WTC11 (cell line): Measurements from ENCODE around the gene QKI. TPM values are rescaled to one million over a fixed set of nuclear protein-coding genes. Genes with fewer than 3 reads are reported as not detected.

Source experiments
- ATAC-seq: fragments of 200-7000 bp; cut with Tn5 transposase; 2 replicates; pipeline ENCODE4 v1.10.0; 2021; ENCODE audit warnings: mild to moderate bottlenecking, moderate library complexity
- CTCF ChIA-PET: fragments of 300-600 bp; sonication (Branson Sonifier 250); formaldehyde crosslinking; loops from one replicate; lab custom pipeline; 2021; ENCODE audit warnings: antibody characterized with exemption; lab: Charles Lee
- POLR2A ChIA-PET: fragments of 350-600 bp; sonication (Branson Sonifier 250); formaldehyde crosslinking; loops from one replicate; lab custom pipeline; 2021; ENCODE audit warnings: antibody characterized with exemption; lab: Charles Lee
- DNase-seq: peaks from one replicate; pipeline ENCODE4 v3.0.0; 2021; ENCODE audit warnings: low spot score
- H3K27ac Mint-ChIP-seq: 2 replicates; pipeline ENCODE4 v1.8.0; 2021; ENCODE audit warnings: mixed read lengths
- H3K27me3 Mint-ChIP-seq: 2 replicates; pipeline ENCODE4 v1.8.0; 2021; ENCODE audit warnings: low read depth, mild to moderate bottlenecking, moderate library complexity, mixed read lengths
- H3K36me3 Mint-ChIP-seq: 2 replicates; pipeline ENCODE4 v1.8.0; 2021; ENCODE audit warnings: mixed read lengths
- H3K4me1 Mint-ChIP-seq: 2 replicates; pipeline ENCODE4 v1.8.0; 2022; ENCODE audit warnings: mixed read lengths
- H3K4me3 Mint-ChIP-seq: 2 replicates; pipeline ENCODE4 v1.8.0; 2021; ENCODE audit warnings: mild to moderate bottlenecking, moderate library complexity, mixed read lengths
- H3K9me3 Mint-ChIP-seq: 2 replicates; pipeline ENCODE4 v1.8.0; 2021; ENCODE audit warnings: mixed read lengths
- ATF1 ChIP-seq: sonication (generic); formaldehyde crosslinking; IDR thresholded peaks from 2 replicates; pipeline ENCODE4 v1.8.1; 2023; ENCODE audit warnings: mild to moderate bottlenecking, moderate library complexity, missing genetic modification reagents
- ATF6 ChIP-seq: sonication (generic); formaldehyde crosslinking; IDR thresholded peaks from 2 replicates; pipeline ENCODE4 v1.8.1; 2023; ENCODE audit warnings: mild to moderate bottlenecking, missing genetic modification reagents
- E2F5 ChIP-seq: sonication (generic); formaldehyde crosslinking; IDR thresholded peaks from 2 replicates; pipeline ENCODE4 v1.8.1; 2022; ENCODE audit warnings: mild to moderate bottlenecking, moderate library complexity, missing genetic modification reagents
- ERG ChIP-seq: fragments of 250-450 bp; sonication (Bioruptor Pico); IDR thresholded peaks from 2 replicates; pipeline ENCODE4 v1.8.0; 2021; ENCODE audit warnings: mild to moderate bottlenecking
- FOXP1 ChIP-seq: sonication (generic); formaldehyde crosslinking; IDR thresholded peaks from 2 replicates; pipeline ENCODE4 v1.8.0; 2022; ENCODE audit warnings: missing genetic modification reagents, mild to moderate bottlenecking, moderate library complexity, borderline replicate concordance
- IRF2 ChIP-seq: sonication (generic); formaldehyde crosslinking; IDR thresholded peaks from 2 replicates; pipeline ENCODE4 v1.8.0; 2022; ENCODE audit warnings: low read depth, missing genetic modification reagents, borderline replicate concordance
- MAX ChIP-seq: sonication (generic); formaldehyde crosslinking; IDR thresholded peaks from 2 replicates; pipeline ENCODE4 v1.8.0; 2022; ENCODE audit warnings: mild to moderate bottlenecking, missing genetic modification reagents
- MLX ChIP-seq: sonication (generic); formaldehyde crosslinking; IDR thresholded peaks from 2 replicates; pipeline ENCODE4 v1.8.1; 2023; ENCODE audit warnings: mild to moderate bottlenecking, missing genetic modification reagents, moderate library complexity
- MYBL2 ChIP-seq: sonication (generic); formaldehyde crosslinking; IDR thresholded peaks from 2 replicates; pipeline ENCODE4 v1.8.1; 2023; ENCODE audit warnings: mild to moderate bottlenecking, moderate library complexity, missing genetic modification reagents
- NFE2L1 ChIP-seq: sonication (generic); formaldehyde crosslinking; IDR thresholded peaks from 2 replicates; pipeline ENCODE4 v1.8.1; 2023; ENCODE audit warnings: missing genetic modification reagents
- NFYB ChIP-seq: sonication (generic); formaldehyde crosslinking; conservative IDR thresholded peaks from 2 replicates; pipeline ENCODE4 v1.8.0; 2022; ENCODE audit warnings: low read depth, missing genetic modification reagents
- RELA ChIP-seq: sonication (generic); formaldehyde crosslinking; IDR thresholded peaks from 2 replicates; pipeline ENCODE4 v1.8.1; 2022; ENCODE audit warnings: missing genetic modification reagents, mild to moderate bottlenecking, borderline replicate concordance
- SMAD4 ChIP-seq: sonication (generic); formaldehyde crosslinking; IDR thresholded peaks from 2 replicates; pipeline ENCODE4 v1.8.0; 2022; ENCODE audit warnings: mild to moderate bottlenecking, missing genetic modification reagents
- TCF7 ChIP-seq: sonication (generic); formaldehyde crosslinking; IDR thresholded peaks from 2 replicates; pipeline ENCODE4 v1.8.0; 2022; ENCODE audit warnings: mild to moderate bottlenecking, low read depth, missing genetic modification reagents, moderate library complexity
- ZBTB43 ChIP-seq: sonication (generic); formaldehyde crosslinking; IDR thresholded peaks from 2 replicates; pipeline ENCODE4 v1.8.1; 2023; ENCODE audit warnings: mild to moderate bottlenecking, missing genetic modification reagents
- ZNF219 ChIP-seq: sonication (generic); formaldehyde crosslinking; IDR thresholded peaks from 2 replicates; pipeline ENCODE4 v1.8.0; 2023; ENCODE audit warnings: missing genetic modification reagents, mild to moderate bottlenecking, borderline replicate concordance
- ZNF396 ChIP-seq: fragments of 250-450 bp; sonication (Bioruptor Pico); IDR thresholded peaks from 2 replicates; pipeline ENCODE4 v1.8.0; 2021; ENCODE audit warnings: mild to moderate bottlenecking, moderate library complexity, borderline replicate concordance
- ZNF416 ChIP-seq: fragments of 250-450 bp; sonication (Bioruptor Pico); IDR thresholded peaks from 2 replicates; pipeline ENCODE4 v1.9.0; 2021; ENCODE audit warnings: mild to moderate bottlenecking, inconsistent platforms
- ZNF425 ChIP-seq: fragments of 250-450 bp; sonication (Bioruptor Pico); conservative IDR thresholded peaks from 2 replicates; pipeline ENCODE4 v1.9.0; 2021; ENCODE audit warnings: mild to moderate bottlenecking
- ZNF671 ChIP-seq: fragments of 250-450 bp; sonication (Bioruptor Pico); IDR thresholded peaks from 2 replicates; pipeline ENCODE4 v1.8.0; 2021; ENCODE audit warnings: mild to moderate bottlenecking
- total RNA-seq: library from RNA; stranded (reverse); gene quantifications from 3 replicates; pipeline ENCODE4 v1.2.3, GENCODE V29; 2021

QKI gene
- total RNA-seq, 1 experiment from 2014 or later: 145 TPM

GRCh38 chr6:163392533-163392932, 22.0 kb upstream of the QKI start (continued):
- TF ChIP-seq MYBL2 (CRISPR knock-in tag) (no peak), TCF7 (CRISPR knock-in tag) (no peak), E2F5 (CRISPR knock-in tag) (no peak), ATF6 (CRISPR knock-in tag) (no peak), NFYB (CRISPR knock-in tag) (no peak), ZBTB43 (no peak), ERG (CRISPR knock-in tag) (no peak), FOXP1 (CRISPR knock-in tag) (no peak)
- TF ChIP-seq, all 79 proteins: peak for 0

- no peak for TF ChIP-seq MAX
- TF ChIP-seq ZNF671 (CRISPR knock-in tag): no peak
- TF ChIP-seq NFE2L1 (CRISPR knock-in tag): no peak
- TF ChIP-seq RELA (CRISPR knock-in tag): no peak
- TF ChIP-seq ZNF219 (CRISPR knock-in tag): no peak
- no peak for TF ChIP-seq ZNF425 (CRISPR knock-in tag)
- TF ChIP-seq MYBL2 (CRISPR knock-in tag): no peak
- TF ChIP-seq SMAD4 (CRISPR knock-in tag): no peak
- no peak for TF ChIP-seq MLX (CRISPR knock-in tag)
- TF ChIP-seq ATF6 (CRISPR knock-in tag): no peak
- TF ChIP-seq ZNF396 (CRISPR knock-in tag): no peak
- TF ChIP-seq IRF2 (CRISPR knock-in tag): no peak
- no peak for TF ChIP-seq ZNF416 (CRISPR knock-in tag)
- TF ChIP-seq ATF1 (CRISPR knock-in tag): no peak
- TF ChIP-seq, all 79 proteins: peak for 0
- Mint-ChIP-seq H3K4me1 (peaks cover 36% of the 10 kb centered on the region), H3K27ac (no peak overlapping the region), H3K4me3 (no peak overlapping the region), H3K27me3 (no peaks in the 10 kb centered on the region; the same call in 1 of the 2 replicates), H3K36me3 (no peaks in the 10 kb centered on the region), H3K9me3 (peaks cover 3% of the 10 kb centered on the region; the same call in 1 of the 2 replicates)
- ChIA-PET POLR2A (no interaction called here), CTCF (no interaction called here)
- DNase-seq (no peak), ATAC-seq (no peak)
These were observed 20.6 kb upstream of the QKI start for GRCh38 chr6:163393923-163394322.
